Small intestine (tissue), 7 donors: ENCODE data around the gene DNER. TPM values are rescaled to one million over a fixed set of nuclear protein-coding genes. Genes with fewer than 3 reads are reported as not detected.
"Not testable (repeated sequence)": the region's sequence is repeated elsewhere in the genome, so short reads cannot be mapped to it uniquely, and the experiment has no call there.

Experiments used
- DNase-seq, 2 donors: peaks; one replicate each; pipeline versions ENCODE4 v3.0.0 to v3.0.0-alpha.2; 2013
- FAIRE-seq: peaks from 2 replicates; lab custom pipeline; 2012; peaks lifted over from hg19 to GRCh38; lab: Jason Lieb, UNC
- H3K27ac ChIP-seq, 3 donors: one replicate each; pipeline ENCODE4 v1.5.1; 2013; ENCODE audit warnings: low read length in 2 of 3, mild to moderate bottlenecking in 2 of 3, control low read depth in 1 of 3, inconsistent platforms in 1 of 3, low read depth in 1 of 3, moderate library complexity in 1 of 3
- H3K27me3 ChIP-seq, 3 donors: one replicate each; pipeline ENCODE4 v1.6.1; 2013; ENCODE audit warnings: low read length in 3 of 3, inconsistent platforms in 1 of 3; ENCODE audit not compliant: control insufficient read depth in 3 of 3, insufficient read depth in 3 of 3
- H3K36me3 ChIP-seq, 3 donors: one replicate each; pipeline ENCODE4 v1.6.1; 2013; ENCODE audit warnings: low read length in 3 of 3, inconsistent platforms in 1 of 3, low read depth in 1 of 3, mild to moderate bottlenecking in 1 of 3, moderate library complexity in 1 of 3; ENCODE audit not compliant: control insufficient read depth in 3 of 3, insufficient read depth in 2 of 3
- H3K4me1 ChIP-seq, 3 donors: one replicate each; pipeline ENCODE4 v1.6.1; 2013; ENCODE audit warnings: low read length in 2 of 3, inconsistent platforms in 1 of 3, low read depth in 1 of 3, mild to moderate bottlenecking in 1 of 3, moderate library complexity in 1 of 3; ENCODE audit not compliant: control insufficient read depth in 3 of 3, insufficient read depth in 2 of 3
- H3K4me3 ChIP-seq, 3 donors: one replicate each; pipeline ENCODE4 v1.5.1; 2013; ENCODE audit warnings: low read length in 3 of 3, control low read depth in 1 of 3, inconsistent platforms in 1 of 3, low read depth in 1 of 3, mild to moderate bottlenecking in 1 of 3, moderate library complexity in 1 of 3
- H3K9me3 ChIP-seq, 2 donors: one replicate each; pipeline ENCODE4 v1.6.1; 2013; ENCODE audit warnings: low read depth in 1 of 2, low read length in 1 of 2; ENCODE audit not compliant: control insufficient read depth in 2 of 2, insufficient read depth in 1 of 2
- WGBS, 3 donors: extraction: QIAGEN DNeasy Blood & Tissue Kit; methylation state at CpG; one replicate each; pipeline ENCODE4 v1.1.7; 2013; 5-methylcytosine and 5-hydroxymethylcytosine counted together
- polyA plus RNA-seq, 4 donors: library from polyadenylated mRNA; stranded (reverse) in 3 of 4; unstranded in 1 of 4; fragments of 200-250 nt in 3 of 4; fragments of 120-200 nt in 1 of 4; gene quantifications; one replicate each; pipeline versions ENCODE4 v1.2.1 to v1.2.3, GENCODE V29; 2013
- donor health status: healthy with polysubstance abuse.
- donor health status: control.
- donor health status: control.
- donor health status: Bipolar disorder and iron deficiency.
- donor health status: healthy.

DNER gene
- polyA plus RNA-seq, 4 donors, result 0.99 to 2.4 TPM; not detected in 2

DNA sequence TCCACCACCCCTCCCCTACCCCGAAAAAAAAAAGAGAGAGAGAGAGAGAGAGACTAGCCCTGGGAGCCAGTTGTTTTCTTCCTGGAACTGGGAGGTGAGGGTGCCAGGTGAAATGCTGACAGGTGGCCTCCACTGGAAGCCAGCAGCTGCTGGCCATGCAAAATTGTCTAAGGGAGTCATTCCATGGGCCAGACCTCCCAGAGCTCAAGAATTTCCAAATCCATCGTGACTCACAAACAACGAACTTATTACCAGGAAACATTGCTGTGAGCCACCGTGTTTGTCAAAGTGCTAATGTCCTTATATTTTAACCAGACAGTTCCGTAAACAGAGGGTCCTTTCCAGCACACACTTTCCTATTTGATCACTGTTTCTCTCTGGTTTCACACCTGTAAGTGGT lies 374.7 kb downstream of the DNER start:
- Histone ChIP-seq H3K27ac (no peak overlapping the region), H3K4me3 (no peak overlapping the region), H3K27me3 (no peaks in the 10 kb centered on the region), H3K9me3 (no peaks in the 10 kb centered on the region), H3K4me1 (no peaks in the 10 kb centered on the region), H3K36me3 (no peaks in the 10 kb centered on the region)
- 78 to 91% (median 81%) methylated on average over 5 of the region's 5 CpGs for WGBS, 3 donors
- DNase-seq, result no peak
- FAIRE-seq, result no peak

DNA sequence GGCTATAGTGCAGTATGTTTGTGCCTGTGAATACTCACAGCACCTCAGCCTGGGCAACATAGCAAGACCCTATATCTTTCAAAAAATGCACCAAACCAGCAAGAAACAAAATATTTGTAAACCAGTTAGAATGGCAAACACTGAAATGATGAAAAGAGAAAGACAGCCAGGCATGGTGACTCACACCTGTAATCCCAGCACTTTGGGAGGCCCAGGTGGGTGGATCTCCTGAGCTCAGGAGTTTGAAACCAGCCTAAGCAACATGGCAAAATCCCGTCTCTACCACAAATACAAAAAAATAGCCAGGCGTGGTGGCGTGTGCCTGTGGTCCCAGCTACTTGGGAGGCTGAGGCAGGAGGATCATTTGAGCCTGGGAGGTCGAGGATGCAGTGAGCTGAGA lies 375.2 kb downstream of the DNER start:
- not testable (repeated sequence) for H3K9me3 ChIP-seq, H3K4me1 ChIP-seq, H3K4me3 ChIP-seq, DNase-seq, H3K27ac ChIP-seq, FAIRE-seq, H3K36me3 ChIP-seq, H3K27me3 ChIP-seq
- WGBS, 3 donors, result 80 to 87% (median 82%) methylated on average over 4 of the region's 4 CpGs

DNA sequence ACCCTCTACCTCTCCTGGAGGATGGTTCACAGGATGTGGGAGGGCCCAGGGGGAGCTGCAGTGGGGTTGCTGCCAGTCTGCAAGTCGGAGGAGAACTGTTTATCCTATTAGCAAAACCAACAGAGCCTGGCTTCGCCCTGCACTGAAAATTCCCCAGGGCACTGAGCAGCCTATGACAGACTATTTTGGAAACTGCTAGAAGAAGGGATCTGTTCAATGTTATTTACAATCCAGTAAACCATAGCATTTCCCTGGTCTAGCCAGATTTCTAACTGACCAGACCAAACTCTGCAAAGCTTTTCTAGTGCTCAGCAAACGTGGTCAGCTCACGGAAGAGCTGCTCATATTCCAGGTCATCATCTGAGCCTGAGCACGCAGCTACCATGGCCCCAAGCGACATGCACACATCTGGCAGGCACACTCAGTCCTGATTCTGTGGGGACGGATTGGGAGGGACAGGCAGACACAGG lies 378.4 kb downstream of the DNER start:
- no peaks in the 10 kb centered on the region for H3K27me3 ChIP-seq

DNA sequence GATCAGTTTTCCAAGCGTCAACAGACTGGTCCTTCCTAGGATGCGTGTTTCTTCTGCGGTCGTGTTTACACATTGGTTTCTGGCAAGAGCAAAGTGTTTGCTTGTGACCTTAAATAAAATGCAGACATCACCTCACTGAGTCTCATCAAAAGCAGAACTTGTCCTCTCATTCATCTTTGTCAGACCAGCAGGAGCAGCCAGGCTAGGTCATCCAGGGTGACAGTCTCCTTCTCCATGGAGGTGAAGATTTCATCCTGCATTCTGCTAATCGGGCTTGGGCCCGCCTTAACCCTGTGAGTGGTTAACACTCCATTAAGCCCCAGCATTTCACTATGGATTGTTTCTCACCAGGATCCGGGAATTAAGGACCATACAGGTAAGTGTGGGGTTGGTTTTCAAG lies 379.0 kb downstream of the DNER start:
- H3K36me3 ChIP-seq, result no peaks in the 10 kb centered on the region
- no peaks in the 10 kb centered on the region for H3K4me1 ChIP-seq
- H3K27ac ChIP-seq, result no peak overlapping the region
- H3K9me3 ChIP-seq, result no peaks in the 10 kb centered on the region
- FAIRE-seq, result no peak
- no peak for DNase-seq
- H3K4me3 ChIP-seq, result no peak overlapping the region
- WGBS, 3 donors, result 72 to 86% (median 79%) methylated on average over 7 of the region's 7 CpGs
- no peaks in the 10 kb centered on the region for H3K27me3 ChIP-seq

More for the DNA sequence above, 378.4 kb downstream of the DNER start:
- Histone ChIP-seq H3K4me3 (no peak overlapping the region), H3K9me3 (no peaks in the 10 kb centered on the region), H3K27ac (no peak overlapping the region), H3K36me3 (no peaks in the 10 kb centered on the region), H3K4me1 (no peaks in the 10 kb centered on the region)
- FAIRE-seq (no peak), DNase-seq (no peak)
- 58 to 75% (median 72%) methylated on average over 7 of the region's 7 CpGs for WGBS, 3 donors

DNA sequence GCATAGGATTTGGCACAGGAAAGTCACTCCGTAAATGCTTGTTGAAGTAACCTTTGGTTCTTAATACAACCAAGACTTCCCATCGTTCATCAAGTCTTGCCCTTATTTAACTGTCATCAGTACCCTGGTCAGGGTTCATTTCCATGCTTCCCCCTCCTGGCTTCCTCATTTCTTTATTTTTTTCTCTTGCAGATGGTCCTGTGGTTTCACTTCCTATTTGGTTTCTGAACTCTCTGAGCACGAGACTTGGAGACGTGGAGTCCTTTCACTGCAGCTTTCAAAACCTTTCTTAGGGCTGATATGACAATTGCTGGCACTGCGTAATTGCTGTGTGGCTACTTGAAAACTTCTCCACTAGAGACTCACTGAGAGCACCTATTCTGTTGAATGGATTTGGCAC lies 383.4 kb downstream of the DNER start:
- Histone ChIP-seq H3K27ac (no peak overlapping the region), H3K4me1 (no peaks in the 10 kb centered on the region), H3K36me3 (no peaks in the 10 kb centered on the region), H3K9me3 (no peaks in the 10 kb centered on the region), H3K27me3 (no peaks in the 10 kb centered on the region), H3K4me3 (no peak overlapping the region)
- DNase-seq (no peak), FAIRE-seq (no peak)
- WGBS, 3 donors, result 22 to 42% (median 38%) methylated on average over 5 of the region's 5 CpGs

DNA sequence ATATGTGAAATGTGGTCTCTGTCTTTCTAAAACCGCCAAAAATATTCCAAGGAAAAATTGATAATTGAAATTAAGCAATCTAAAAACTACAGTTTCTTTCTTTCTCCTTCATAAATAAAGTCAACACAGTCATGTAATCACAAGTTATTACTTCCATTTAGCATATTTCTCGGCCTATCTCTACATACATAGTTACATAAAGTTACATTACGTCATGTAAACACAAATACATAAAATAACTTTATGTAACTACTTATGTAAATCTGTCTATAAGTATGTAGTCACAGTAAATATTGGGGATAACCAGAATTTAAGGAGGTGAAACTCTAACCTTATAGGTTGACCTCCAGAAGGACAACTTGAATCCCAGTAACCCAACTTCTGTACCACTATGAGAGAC lies 394.8 kb downstream of the DNER start:
- Histone ChIP-seq H3K4me3 (no peak overlapping the region), H3K4me1 (no peaks in the 10 kb centered on the region), H3K27ac (no peak overlapping the region), H3K27me3 (no peaks in the 10 kb centered on the region), H3K36me3 (no peaks in the 10 kb centered on the region), H3K9me3 (no peaks in the 10 kb centered on the region)
- DNase-seq (no peak), FAIRE-seq (no peak)
- WGBS, 3 donors, result 81 to 86% (median 81%) methylated on average over 3 of the region's 3 CpGs

DNA sequence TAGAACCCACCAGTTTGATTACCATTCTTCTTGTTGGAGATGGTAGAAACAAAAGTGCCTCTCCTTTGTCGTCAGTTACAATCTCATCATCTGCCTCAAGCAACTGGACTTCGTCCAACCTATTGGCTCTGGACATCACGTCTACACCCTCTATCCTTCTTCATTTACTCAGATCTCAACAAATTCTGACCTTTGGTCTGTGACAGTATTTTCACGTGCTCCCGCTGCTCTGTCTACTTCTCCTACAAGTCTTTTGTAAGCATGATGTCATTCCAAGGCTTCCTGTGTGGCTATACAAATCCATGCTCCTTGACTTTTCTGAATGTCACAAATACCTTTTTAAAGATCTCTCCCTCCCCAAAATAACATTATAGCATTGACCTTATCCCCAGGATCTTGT lies 400.2 kb downstream of the DNER start:
- no peak for FAIRE-seq
- DNase-seq, result no peak
- WGBS, 3 donors, result 53 to 68% (median 59%) methylated on average over 5 of the region's 5 CpGs

DNA sequence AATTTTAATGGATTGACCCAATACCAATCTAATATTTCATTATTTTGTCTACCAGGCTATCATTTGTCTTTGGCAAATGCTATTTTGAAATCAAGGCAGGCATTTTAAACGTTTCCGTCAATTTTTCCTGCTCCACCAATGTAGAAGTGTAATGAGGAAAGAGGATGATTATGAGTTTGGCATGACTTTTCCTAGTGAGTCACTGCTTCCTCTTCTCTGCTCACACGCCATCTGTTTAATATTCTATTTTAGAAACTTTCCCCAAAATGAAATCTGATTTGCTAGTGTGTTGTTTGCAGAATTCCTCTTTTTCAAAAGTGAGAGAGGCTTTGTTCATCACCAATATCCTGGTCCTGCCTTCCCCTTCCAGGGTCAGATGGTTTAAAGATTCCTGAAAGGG lies 400.8 kb downstream of the DNER start:
- peak overlapping the region in 1 of 3 donors; percentile 66 for H3K27ac ChIP-seq

More for the DNA sequence above, 400.2 kb downstream of the DNER start:
- no peaks in the 10 kb centered on the region for H3K27me3 ChIP-seq
- no peaks in the 10 kb centered on the region for H3K9me3 ChIP-seq
- H3K27ac ChIP-seq, result peak overlapping the region in 1 of 3 donors; percentile 66
- no peak overlapping the region for H3K4me3 ChIP-seq
- no peaks in the 10 kb centered on the region for H3K36me3 ChIP-seq
- no peaks in the 10 kb centered on the region for H3K4me1 ChIP-seq

More for the DNA sequence above, 400.8 kb downstream of the DNER start:
- no peaks in the 10 kb centered on the region for H3K9me3 ChIP-seq
- H3K4me1 ChIP-seq, result no peaks in the 10 kb centered on the region
- 58 to 81% (median 75%) methylated on average over 3 of the region's 3 CpGs for WGBS, 3 donors
- DNase-seq (no peak), FAIRE-seq (no peak)
- no peaks in the 10 kb centered on the region for H3K27me3 ChIP-seq
- H3K4me3 ChIP-seq, result no peak overlapping the region
- H3K36me3 ChIP-seq, result no peaks in the 10 kb centered on the region
